Renal pelvis (tissue), 4 donors: ENCODE measurements around the gene TICAM2. TPM values are rescaled to one million over a fixed set of nuclear protein-coding genes. Genes with fewer than 3 reads are reported as not detected.

Experiments
- DNase-seq: peaks from one replicate; pipeline ENCODE4 v3.0.0-alpha.2; 2013
- polyA plus RNA-seq, 3 donors: library from polyadenylated mRNA; unstranded; fragments of 120-200 nt; gene quantifications; one replicate each; pipeline ENCODE4 v1.2.1, GENCODE V29; 2013; ENCODE audit not compliant: insufficient read length in 3 of 3

Gene TICAM2
- polyA plus RNA-seq, 3 donors, result 3.7 to 5.5 (median 3.8) TPM

- DNase-seq, result no peak
Observed at GRCh38 chr5:115575167-115576070, 26.9 kb downstream of the TICAM2 start.

- no peak for DNase-seq
Observed at GRCh38 chr5:115573133-115573532, 29.1 kb downstream of the TICAM2 start.

GRCh38 chr5:115571441-115571878 lies 30.8 kb downstream of the TICAM2 start:
- no peak for DNase-seq

GRCh38 chr5:115568668-115569067 lies 33.6 kb downstream of the TICAM2 start:
- DNase-seq, result no peak

GRCh38 chr5:115565233-115565632 lies 37.0 kb downstream of the TICAM2 start:
- no peak for DNase-seq

GRCh38 chr5:115561176-115561575 lies 41.1 kb downstream of the TICAM2 start:
- DNase-seq, result no peak

GRCh38 chr5:115559524-115559923 lies 42.8 kb downstream of the TICAM2 start:
- no peak for DNase-seq

- DNase-seq, result no peak
Observed at GRCh38 chr5:115558388-115558956, 43.8 kb downstream of the TICAM2 start.

- no peak for DNase-seq
Observed at GRCh38 chr5:115557667-115558387, 44.5 kb downstream of the TICAM2 start.

- no peak for DNase-seq
Observed at GRCh38 chr5:115556276-115556675, 46.0 kb downstream of the TICAM2 start.

GRCh38 chr5:115555084-115555633 lies 47.1 kb downstream of the TICAM2 start:
- DNase-seq, result no peak

GRCh38 chr5:115553082-115553481 lies 49.2 kb downstream of the TICAM2 start:
- DNase-seq, result no peak

- DNase-seq, result no peak
Observed at GRCh38 chr5:115551415-115551814, 50.9 kb downstream of the TICAM2 start.

- DNase-seq, result no peak
Observed at GRCh38 chr5:115549154-115549553, 53.1 kb downstream of the TICAM2 start.

GRCh38 chr5:115548683-115549082 lies 53.6 kb downstream of the TICAM2 start:
- DNase-seq, result no peak

GRCh38 chr5:115545351-115545882 lies 56.9 kb downstream of the TICAM2 start:
- no peak for DNase-seq

- DNase-seq, result peak; percentile 96
Observed at GRCh38 chr5:115544436-115545350, 57.6 kb downstream of the TICAM2 start, which contains the start of gene FEM1C. TSS of gene FEM1C (minus strand) at chr5:115544775. CDS start at chr5:115543493, 1,282 bp downstream.

- no peak for DNase-seq
Observed at GRCh38 chr5:115544043-115544435, 58.2 kb downstream of the TICAM2 start.

- DNase-seq, result peak; percentile 46
Observed at GRCh38 chr5:115543365-115544042, 58.8 kb downstream of the TICAM2 start.
